Fibroblast of lung (primary cell): ENCODE data around the gene DXO. TPM values are rescaled to one million over a fixed set of nuclear protein-coding genes. Genes with fewer than 3 reads are reported as not detected.

Experiments used
- DNase-seq, 2 donors: peaks; one replicate each; pipeline versions ENCODE4 v3.0.0 to v3.0.0-alpha.2; 2010; ENCODE audit warnings: low read depth in 2 of 2
- H2AFZ ChIP-seq: 2 replicates; pipeline ENCODE4 v1.5.1; 2012; ENCODE audit warnings: low read length, control low read depth, inconsistent platforms
- H3K27ac ChIP-seq: 2 replicates; pipeline ENCODE4 v1.5.1; 2011; ENCODE audit warnings: low read length, control low read depth; ENCODE audit not compliant: insufficient read depth
- H3K27me3 ChIP-seq: 2 replicates; pipeline ENCODE4 v1.5.1; 2011; ENCODE audit warnings: mild to moderate bottlenecking, low read length; ENCODE audit not compliant: control insufficient read depth, insufficient read depth
- H3K36me3 ChIP-seq: 2 replicates; pipeline ENCODE4 v1.5.1; 2011; ENCODE audit warnings: low read length; ENCODE audit not compliant: control insufficient read depth, insufficient read depth
- H3K4me1 ChIP-seq: 2 replicates; pipeline ENCODE4 v1.5.1; 2011; ENCODE audit warnings: low read length; ENCODE audit not compliant: control insufficient read depth, insufficient read depth; ENCODE audit errors: extremely low read depth
- H3K4me2 ChIP-seq: 2 replicates; pipeline ENCODE4 v1.5.1; 2011; ENCODE audit warnings: low read length, control low read depth; ENCODE audit not compliant: insufficient read depth; ENCODE audit errors: extremely low read depth
- H3K4me3 ChIP-seq, 4 experiments: fragments of 200-600 bp in 1 of 4; sonication (generic) in 1 of 4; replicated peaks in 1 of 4; 2 replicates each; pipeline ENCODE4 v1.5.1; 2011 to 2016; ENCODE audit warnings: low read length in 4 of 4, low read depth in 3 of 4, mild to moderate bottlenecking in 3 of 4, control low read depth in 2 of 4, inconsistent platforms in 1 of 4, mixed read lengths in 1 of 4; ENCODE audit not compliant: insufficient read depth in 1 of 4; ENCODE audit errors: control extremely low read depth in 1 of 4
- H3K79me2 ChIP-seq: 2 replicates; pipeline ENCODE4 v1.5.1; 2012; ENCODE audit warnings: mild to moderate bottlenecking, low read length, inconsistent platforms; ENCODE audit not compliant: control insufficient read depth, insufficient read depth
- H3K9ac ChIP-seq: 2 replicates; pipeline ENCODE4 v1.5.1; 2011; ENCODE audit warnings: mild to moderate bottlenecking, low read length, control low read depth; ENCODE audit not compliant: insufficient read depth
- H3K9me3 ChIP-seq: 2 replicates; pipeline ENCODE4 v1.5.1; 2012; ENCODE audit warnings: low read depth, low read length; ENCODE audit not compliant: control insufficient read depth, insufficient read depth
- H4K20me1 ChIP-seq: 2 replicates; pipeline ENCODE4 v1.5.1; 2011; ENCODE audit warnings: low read length; ENCODE audit not compliant: control insufficient read depth, insufficient read depth; ENCODE audit errors: extremely low read depth
- EZH2 ChIP-seq: IDR thresholded peaks from 2 replicates; pipeline ENCODE4 v1.5.1; 2012; ENCODE audit warnings: low read length, control low read depth, mild to moderate bottlenecking; ENCODE audit errors: missing control alignments
- polyA plus RNA-seq, 2 donors: library from polyadenylated mRNA; depleted of rRNA in 1 of 2; stranded (reverse) in 1 of 2; unstranded in 1 of 2; fragments of >200 nt; gene quantifications; 2 replicates each; pipeline ENCODE4 v1.2.1, GENCODE V29; 2011 to 2012; ENCODE audit warnings: missing spikeins in 1 of 2
- total RNA-seq: library from RNA; depleted of rRNA; stranded (reverse); fragments of >200 nt; gene quantifications from 2 replicates; pipeline ENCODE4 v1.2.1, GENCODE V29; 2014
- TF ChIP-seq, protein P1 (sequence below), 2 donors: IDR thresholded peaks in 1 of 2; conservative IDR thresholded peaks in 1 of 2; 1 replicate in 1 of 2; 2 replicates in 1 of 2; pipeline ENCODE4 v1.5.1; 2011 to 2012; ENCODE audit warnings: low read length in 2 of 2, control low read depth in 1 of 2, inconsistent platforms in 1 of 2, low read depth in 1 of 2, mild to moderate bottlenecking in 1 of 2

DXO gene
- total and polyA plus RNA-seq, 2 donors (not counting 1 experiment from before 2014, with no cell fraction given) = 9.1 to 14.0 TPM

- H4K20me1 ChIP-seq = no peaks in the 10 kb centered on the region
- no peak overlapping the region for H3K9ac ChIP-seq
- H3K4me2 ChIP-seq = no peak overlapping the region
- H3K27ac ChIP-seq = no peak overlapping the region
- DNase-seq = no peak
- H3K36me3 ChIP-seq = no peaks in the 10 kb centered on the region
- H3K27me3 ChIP-seq = no peaks in the 10 kb centered on the region
- no peaks in the 10 kb centered on the region for H3K4me1 ChIP-seq
- H2AFZ ChIP-seq = no peak overlapping the region
- TF ChIP-seq EZH2 = no peak
- TF ChIP-seq, protein P1, sequence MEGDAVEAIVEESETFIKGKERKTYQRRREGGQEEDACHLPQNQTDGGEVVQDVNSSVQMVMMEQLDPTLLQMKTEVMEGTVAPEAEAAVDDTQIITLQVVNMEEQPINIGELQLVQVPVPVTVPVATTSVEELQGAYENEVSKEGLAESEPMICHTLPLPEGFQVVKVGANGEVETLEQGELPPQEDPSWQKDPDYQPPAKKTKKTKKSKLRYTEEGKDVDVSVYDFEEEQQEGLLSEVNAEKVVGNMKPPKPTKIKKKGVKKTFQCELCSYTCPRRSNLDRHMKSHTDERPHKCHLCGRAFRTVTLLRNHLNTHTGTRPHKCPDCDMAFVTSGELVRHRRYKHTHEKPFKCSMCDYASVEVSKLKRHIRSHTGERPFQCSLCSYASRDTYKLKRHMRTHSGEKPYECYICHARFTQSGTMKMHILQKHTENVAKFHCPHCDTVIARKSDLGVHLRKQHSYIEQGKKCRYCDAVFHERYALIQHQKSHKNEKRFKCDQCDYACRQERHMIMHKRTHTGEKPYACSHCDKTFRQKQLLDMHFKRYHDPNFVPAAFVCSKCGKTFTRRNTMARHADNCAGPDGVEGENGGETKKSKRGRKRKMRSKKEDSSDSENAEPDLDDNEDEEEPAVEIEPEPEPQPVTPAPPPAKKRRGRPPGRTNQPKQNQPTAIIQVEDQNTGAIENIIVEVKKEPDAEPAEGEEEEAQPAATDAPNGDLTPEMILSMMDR (conservative IDR thresholded peaks at IDR 0.05 in 1 of 2, IDR thresholded peaks at IDR 0.05 in 1 of 2; ENCODE audit: low read depth in 1 of 2, low read length in 2 of 2) = peak; percentile 3 to 36
- no peak overlapping the region for H3K4me3 ChIP-seq
- H3K9me3 ChIP-seq = no peaks in the 10 kb centered on the region
- H3K79me2 ChIP-seq = no peaks in the 10 kb centered on the region
Observed at GRCh38 chr6:31922942-31923341, 49.0 kb downstream of the DXO start.

- Histone ChIP-seq H3K27me3 (no peaks in the 10 kb centered on the region), H3K9ac (no peak overlapping the region), H3K27ac (no peak overlapping the region), H3K9me3 (no peaks in the 10 kb centered on the region), H3K4me3 (no peak overlapping the region), H4K20me1 (no peaks in the 10 kb centered on the region), H2AFZ (no peak overlapping the region), H3K79me2 (no peaks in the 10 kb centered on the region), H3K4me1 (no peaks in the 10 kb centered on the region), H3K36me3 (no peaks in the 10 kb centered on the region), H3K4me2 (no peak overlapping the region)
- TF ChIP-seq, protein P1 (conservative IDR thresholded peaks at IDR 0.05 in 1 of 2, IDR thresholded peaks at IDR 0.05 in 1 of 2; ENCODE audit: low read depth in 1 of 2, low read length in 2 of 2) = no peak
- TF ChIP-seq EZH2 = no peak
- peak in 1 of 2 donors; percentile 75 for DNase-seq
Observed at GRCh38 chr6:31920811-31921210, 51.1 kb downstream of the DXO start.

Other genes with a start within 250 kb of the DXO start
Only the 30 nearest of the 33 such genes appear.
- 2.3 and 4.3 TPM in 2 replicates for gene MSH5, start 232.1 kb downstream of the DXO start, total RNA-seq
- gene MSH5, start 232.1 kb downstream of the DXO start, polyA plus RNA-seq = 6.0 and 11.1 TPM in 2 replicates
- 0.26 and 0.50 TPM in 2 replicates for gene SAPCD1, start 209.5 kb downstream of the DXO start, total RNA-seq
- gene SAPCD1, start 209.5 kb downstream of the DXO start, polyA plus RNA-seq = 1.3 and 1.4 TPM in 2 replicates
- gene VWA7, start 194.8 kb downstream of the DXO start, total RNA-seq = under 0.01 and 0.66 TPM in 2 replicates
- gene VWA7, start 194.8 kb downstream of the DXO start, polyA plus RNA-seq = 0.16 and 0.60 TPM in 2 replicates
- 29.8 and 53.5 TPM in 2 replicates for gene VARS1, start 176.4 kb downstream of the DXO start, total RNA-seq
- gene VARS1, start 176.4 kb downstream of the DXO start, polyA plus RNA-seq = 16.0 and 31.0 TPM in 2 replicates
- 23.1 and 24.3 TPM in 2 replicates for gene LSM2, start 165.2 kb downstream of the DXO start, total RNA-seq
- gene LSM2, start 165.2 kb downstream of the DXO start, polyA plus RNA-seq = 34.7 and 68.1 TPM in 2 replicates
- 2.1 and 3.1 TPM in 2 replicates for gene HSPA1L, start 156.9 kb downstream of the DXO start, total RNA-seq
- 0.74 and 0.75 TPM in 2 replicates for gene HSPA1L, start 156.9 kb downstream of the DXO start, polyA plus RNA-seq
- 70.0 and 111 TPM in 2 replicates for gene HSPA1A, start 156.6 kb downstream of the DXO start, total RNA-seq
- 61.2 and 66.3 TPM in 2 replicates for gene HSPA1A, start 156.6 kb downstream of the DXO start, polyA plus RNA-seq
- gene HSPA1B, start 144.4 kb downstream of the DXO start, total RNA-seq = 115 and 152 TPM in 2 replicates
- 35.5 and 60.2 TPM in 2 replicates for gene HSPA1B, start 144.4 kb downstream of the DXO start, polyA plus RNA-seq
- gene NEU1, start 109.3 kb downstream of the DXO start, total RNA-seq = 100 and 109 TPM in 2 replicates
- gene NEU1, start 109.3 kb downstream of the DXO start, polyA plus RNA-seq = 51.2 and 66.4 TPM in 2 replicates
- gene SLC44A4, start 93.1 kb downstream of the DXO start, total RNA-seq = not detected in 2 replicates
- gene SLC44A4, start 93.1 kb downstream of the DXO start, polyA plus RNA-seq = 0.02 TPM in 1 of 2 replicates, not detected in the other
- 60.1 and 63.7 TPM in 2 replicates for gene EHMT2, start 74.4 kb downstream of the DXO start, total RNA-seq
- 22.0 and 37.3 TPM in 2 replicates for gene EHMT2, start 74.4 kb downstream of the DXO start, polyA plus RNA-seq
- gene ZBTB12, start 70.1 kb downstream of the DXO start, total RNA-seq = 9.5 and 13.2 TPM in 2 replicates
- gene ZBTB12, start 70.1 kb downstream of the DXO start, polyA plus RNA-seq = 1.2 and 1.6 TPM in 2 replicates
- 16.8 and 27.2 TPM in 2 replicates for gene C2, start 44.4 kb downstream of the DXO start, total RNA-seq
- 2.1 and 7.6 TPM in 2 replicates for gene C2, start 44.4 kb downstream of the DXO start, polyA plus RNA-seq
- gene CFB, start 26.0 kb downstream of the DXO start, total RNA-seq = 62.9 and 87.1 TPM in 2 replicates
- 21.7 and 22.9 TPM in 2 replicates for gene CFB, start 26.0 kb downstream of the DXO start, polyA plus RNA-seq
- 85.5 and 111 TPM in 2 replicates for gene NELFE, start 13.2 kb downstream of the DXO start, total RNA-seq
- gene NELFE, start 13.2 kb downstream of the DXO start, polyA plus RNA-seq = 81.7 and 119 TPM in 2 replicates
- gene SKIC2, start 13.0 kb downstream of the DXO start, total RNA-seq = 56.2 and 58.0 TPM in 2 replicates
- gene SKIC2, start 13.0 kb downstream of the DXO start, polyA plus RNA-seq = 21.6 and 29.9 TPM in 2 replicates
- gene C4A, start 9.9 kb upstream of the DXO start, total RNA-seq = 21.1 and 46.0 TPM in 2 replicates
- gene C4A, start 9.9 kb upstream of the DXO start, polyA plus RNA-seq = 5.7 and 25.2 TPM in 2 replicates
- gene C4B, start 42.7 kb upstream of the DXO start, total RNA-seq = 19.0 and 43.9 TPM in 2 replicates
- 4.9 and 16.2 TPM in 2 replicates for gene C4B, start 42.7 kb upstream of the DXO start, polyA plus RNA-seq
- gene CYP21A2, start 66.3 kb upstream of the DXO start, total RNA-seq = not detected in 2 replicates
- not detected in 2 replicates for gene CYP21A2, start 66.3 kb upstream of the DXO start, polyA plus RNA-seq
- gene TNXB, start 137.2 kb upstream of the DXO start, total RNA-seq = 63.9 and 113 TPM in 2 replicates
- 8.1 and 13.0 TPM in 2 replicates for gene TNXB, start 137.2 kb upstream of the DXO start, polyA plus RNA-seq
- 8.0 and 15.7 TPM in 2 replicates for gene ATF6B, start 156.1 kb upstream of the DXO start, total RNA-seq
- gene ATF6B, start 156.1 kb upstream of the DXO start, polyA plus RNA-seq = 35.5 and 36.2 TPM in 2 replicates
- gene FKBPL, start 158.2 kb upstream of the DXO start, total RNA-seq = 7.4 and 7.6 TPM in 2 replicates
- gene FKBPL, start 158.2 kb upstream of the DXO start, polyA plus RNA-seq = 2.4 and 3.5 TPM in 2 replicates
- 0.26 and 0.33 TPM in 2 replicates for gene PRRT1, start 179.8 kb upstream of the DXO start, total RNA-seq
- 0.61 and 0.73 TPM in 2 replicates for gene PRRT1, start 179.8 kb upstream of the DXO start, polyA plus RNA-seq
- gene PPT2, start 182.0 kb upstream of the DXO start, total RNA-seq = 15.9 and 37.3 TPM in 2 replicates
- gene PPT2, start 182.0 kb upstream of the DXO start, polyA plus RNA-seq = 13.7 and 21.6 TPM in 2 replicates
- 0.99 and 1.0 TPM in 2 replicates for gene EGFL8, start 192.5 kb upstream of the DXO start, total RNA-seq
- 0.77 and 2.3 TPM in 2 replicates for gene EGFL8, start 192.5 kb upstream of the DXO start, polyA plus RNA-seq
- gene AGPAT1, start 203.9 kb upstream of the DXO start, total RNA-seq = 15.9 and 22.1 TPM in 2 replicates
- 79.0 and 92.1 TPM in 2 replicates for gene AGPAT1, start 203.9 kb upstream of the DXO start, polyA plus RNA-seq
- 22.1 and 23.9 TPM in 2 replicates for gene RNF5, start 206.3 kb upstream of the DXO start, total RNA-seq
- gene RNF5, start 206.3 kb upstream of the DXO start, polyA plus RNA-seq = 54.5 and 63.4 TPM in 2 replicates
- gene AGER, start 212.1 kb upstream of the DXO start, total RNA-seq = 0.26 and 0.50 TPM in 2 replicates
- gene AGER, start 212.1 kb upstream of the DXO start, polyA plus RNA-seq = 0.78 and 0.99 TPM in 2 replicates
- 23.6 and 35.0 TPM in 2 replicates for gene PBX2, start 218.1 kb upstream of the DXO start, total RNA-seq
- gene PBX2, start 218.1 kb upstream of the DXO start, polyA plus RNA-seq = 39.4 and 41.8 TPM in 2 replicates
- gene GPSM3, start 220.5 kb upstream of the DXO start, total RNA-seq = 1.3 and 2.3 TPM in 2 replicates
- gene GPSM3, start 220.5 kb upstream of the DXO start, polyA plus RNA-seq = 3.9 and 7.0 TPM in 2 replicates